Pulmonary artery endothelial cell (primary cell): ENCODE data around the gene SPNS2. TPM values are rescaled to one million over a fixed set of nuclear protein-coding genes. Genes with fewer than 3 reads are reported as not detected.

Experiments used
- DNase-seq: peaks from one replicate; pipeline ENCODE4 v3.0.0-alpha.2; 2011; ENCODE audit warnings: low read depth, low spot score
- total RNA-seq: library from RNA; depleted of rRNA; stranded (reverse); fragments of >200 nt; gene quantifications from 2 replicates; pipeline ENCODE4 v1.2.3, GENCODE V29; 2014

The SPNS2 gene
- total RNA-seq, 1 donor from 2014 or later, result 6.2 TPM

DNA sequence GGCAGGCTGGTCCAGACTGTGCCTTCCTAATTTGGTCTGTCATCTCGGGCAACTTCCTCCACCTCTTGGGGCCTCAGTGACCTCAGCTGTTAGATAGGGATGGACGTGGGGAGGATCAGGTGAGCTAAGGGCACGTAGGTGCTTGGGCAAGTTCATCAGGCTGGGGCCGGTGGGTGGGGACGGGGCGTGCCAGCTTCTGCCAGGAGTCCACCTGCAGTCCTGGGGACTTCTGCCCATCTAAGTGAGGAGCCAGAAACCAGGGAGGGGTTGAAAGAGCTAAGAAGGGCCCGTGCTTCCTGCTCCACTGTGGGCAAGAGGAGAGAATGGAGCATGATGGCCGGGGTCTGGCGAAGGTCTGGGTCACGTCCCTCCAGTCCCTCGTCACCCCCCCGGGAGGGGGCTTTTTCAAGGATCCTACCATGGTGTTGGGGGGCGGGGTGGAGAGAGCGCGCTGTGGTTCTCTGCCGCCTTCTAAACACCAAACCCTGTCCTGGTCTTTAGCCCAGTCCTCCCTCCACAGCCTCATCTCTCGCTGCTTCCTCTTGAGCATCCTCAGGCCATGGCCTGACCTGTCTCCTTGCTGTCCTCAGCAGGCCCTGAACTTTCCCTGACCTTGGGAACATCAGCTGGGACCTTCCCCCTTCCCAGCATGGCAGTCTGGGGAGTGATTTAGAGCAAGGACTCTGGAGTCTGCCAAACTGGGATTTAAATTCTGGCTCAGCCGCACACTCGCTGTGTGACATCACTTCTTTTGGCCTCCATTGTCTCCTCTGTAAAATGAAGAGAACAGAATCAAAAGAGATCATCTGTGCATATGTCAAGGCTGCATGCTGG, 21.6 kb downstream of the SPNS2 start:
- no peak for DNase-seq

- DNase-seq, result no peak
Observed at GRCh38 chr17:4520894-4521600, 22.4 kb downstream of the SPNS2 start.

DNA sequence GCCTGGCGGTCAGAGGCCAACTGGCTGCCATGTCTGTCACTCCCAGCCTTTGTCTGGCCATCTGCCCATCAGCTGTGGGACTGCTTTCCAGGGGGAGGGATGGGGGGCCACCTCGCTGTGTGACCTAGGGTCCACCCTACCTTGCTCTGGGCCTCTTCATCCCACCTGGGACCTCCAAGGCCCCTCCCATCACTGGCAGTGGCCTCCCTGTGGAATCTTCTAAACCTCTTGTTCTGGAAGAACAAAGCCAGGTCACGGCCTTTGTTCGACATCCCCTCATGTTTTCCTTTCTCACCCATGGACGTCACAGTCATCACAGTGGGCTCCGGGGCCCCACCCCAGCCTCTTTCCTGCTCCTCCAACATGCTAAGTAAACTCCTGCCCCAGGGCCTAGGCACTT, 24.0 kb downstream of the SPNS2 start:
- no peak for DNase-seq

- DNase-seq, result no peak
Observed at GRCh38 chr17:4523946-4524345, 25.3 kb downstream of the SPNS2 start.

GRCh38 chr17:4525691-4526397, 27.2 kb downstream of the SPNS2 start:
- DNase-seq, result no peak

DNA sequence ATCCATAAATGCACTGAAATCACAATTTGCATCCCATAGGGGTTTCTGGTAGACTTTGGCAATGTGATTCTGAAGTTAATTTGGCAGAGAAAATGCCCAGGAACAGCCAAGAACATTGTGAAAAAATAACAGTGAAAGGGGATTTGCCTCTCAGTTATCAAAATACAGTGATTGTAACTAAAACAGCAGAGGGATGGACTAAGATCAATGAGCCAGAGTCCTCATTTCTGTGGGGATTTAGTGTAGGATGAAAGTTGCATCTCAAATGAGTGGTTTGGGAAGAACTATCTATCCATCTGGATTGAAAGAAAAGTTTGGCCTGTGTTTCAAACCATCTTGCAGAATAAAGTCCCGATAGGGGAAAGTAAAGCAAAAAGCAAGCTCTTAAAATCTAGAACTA, 28.5 kb downstream of the SPNS2 start:
- DNase-seq, result no peak

GRCh38 chr17:4527566-4528125, 29.0 kb downstream of the SPNS2 start:
- DNase-seq, result no peak

DNA sequence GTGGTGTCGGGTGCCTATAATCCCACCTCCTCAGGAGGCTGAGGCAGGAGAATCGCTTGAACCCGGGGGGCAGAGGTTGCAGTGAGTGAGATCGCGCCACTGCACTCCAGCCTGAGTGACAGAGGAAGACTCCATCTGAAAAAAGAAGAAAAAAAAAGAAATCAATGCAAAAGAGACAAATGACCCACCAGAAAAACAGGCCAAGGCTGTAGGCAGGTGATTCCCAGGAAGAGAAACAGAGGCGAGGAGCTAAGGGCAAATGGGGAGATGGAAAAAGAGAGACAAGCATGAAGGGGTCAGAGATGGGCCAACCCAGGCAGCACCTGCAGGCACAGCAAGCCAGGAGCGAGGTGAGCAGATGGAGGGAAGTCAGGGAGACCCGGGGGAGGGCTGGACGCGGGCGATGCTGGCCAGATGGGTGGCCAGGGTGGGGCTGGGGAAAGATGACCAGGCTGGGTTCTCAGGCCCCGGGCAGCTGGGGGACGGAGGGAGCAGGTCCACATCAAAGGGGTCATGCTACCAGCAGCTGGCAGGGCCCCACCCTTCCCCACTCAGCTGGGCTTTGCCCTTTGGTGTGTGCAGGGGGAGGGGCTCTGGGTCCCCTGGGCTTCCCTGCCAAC, 31.0 kb downstream of the SPNS2 start:
- DNase-seq, result no peak

GRCh38 chr17:4530799-4531730, 32.4 kb downstream of the SPNS2 start:
- peak; percentile 97 for DNase-seq

DNA sequence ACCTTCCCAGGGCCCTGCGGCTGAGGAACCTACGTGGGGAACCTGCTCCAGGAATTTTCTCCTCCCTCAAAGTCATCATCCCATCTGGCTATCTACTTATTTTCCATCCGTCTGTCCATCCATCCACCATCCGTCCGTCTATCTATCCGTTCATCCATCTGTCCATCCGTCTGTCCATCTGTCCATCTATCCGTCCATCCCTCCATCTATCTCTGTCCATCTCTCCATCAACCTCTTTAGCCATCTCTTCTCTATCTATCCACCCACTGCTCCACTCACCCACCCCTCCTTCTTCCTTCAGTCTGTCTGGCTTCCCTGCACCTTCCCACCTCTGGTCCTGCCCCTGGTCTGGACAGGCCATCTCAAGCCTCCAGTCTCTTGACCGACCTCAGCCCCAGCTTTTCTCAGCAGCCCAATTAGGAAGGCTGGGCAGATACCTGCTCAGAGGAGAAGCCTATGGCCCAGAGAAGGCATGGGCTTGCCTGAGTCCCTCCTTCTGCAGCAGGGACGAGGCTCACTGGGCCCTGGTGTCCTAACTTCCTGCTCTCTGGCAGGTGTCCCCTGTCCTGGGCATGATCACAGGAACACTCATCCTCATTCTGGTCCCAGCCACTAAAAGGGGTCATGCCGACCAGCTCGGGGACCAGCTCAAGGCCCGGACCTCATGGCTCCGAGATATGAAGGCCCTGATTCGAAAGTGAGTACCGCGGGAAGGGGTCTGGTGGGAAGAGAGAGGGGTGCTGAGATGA, 33.5 kb downstream of the SPNS2 start:
- DNase-seq, result no peak

DNA sequence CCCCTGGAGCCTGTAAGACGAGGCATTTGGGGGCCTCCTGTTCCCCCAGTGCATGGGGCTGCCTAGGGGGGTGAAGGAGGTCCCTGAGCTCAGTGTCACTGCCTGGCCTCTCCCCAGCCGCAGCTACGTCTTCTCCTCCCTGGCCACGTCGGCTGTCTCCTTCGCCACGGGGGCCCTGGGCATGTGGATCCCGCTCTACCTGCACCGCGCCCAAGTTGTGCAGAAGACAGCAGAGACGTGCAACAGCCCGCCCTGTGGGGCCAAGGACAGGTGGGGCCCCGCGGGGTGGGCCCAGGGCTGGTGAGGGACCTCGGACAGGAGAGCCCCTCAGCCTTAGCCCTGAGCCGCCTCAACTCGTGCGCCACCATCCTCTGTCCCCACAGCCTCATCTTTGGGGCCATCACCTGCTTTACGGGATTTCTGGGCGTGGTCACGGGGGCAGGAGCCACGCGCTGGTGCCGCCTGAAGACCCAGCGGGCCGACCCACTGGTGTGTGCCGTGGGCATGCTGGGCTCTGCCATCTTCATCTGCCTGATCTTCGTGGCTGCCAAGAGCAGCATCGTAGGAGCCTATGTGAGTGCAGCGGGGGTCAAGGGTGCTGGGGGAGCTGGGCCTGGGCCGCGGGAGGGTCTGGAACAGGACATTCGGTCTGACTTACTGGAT, 34.3 kb downstream of the SPNS2 start:
- no peak for DNase-seq

DNA sequence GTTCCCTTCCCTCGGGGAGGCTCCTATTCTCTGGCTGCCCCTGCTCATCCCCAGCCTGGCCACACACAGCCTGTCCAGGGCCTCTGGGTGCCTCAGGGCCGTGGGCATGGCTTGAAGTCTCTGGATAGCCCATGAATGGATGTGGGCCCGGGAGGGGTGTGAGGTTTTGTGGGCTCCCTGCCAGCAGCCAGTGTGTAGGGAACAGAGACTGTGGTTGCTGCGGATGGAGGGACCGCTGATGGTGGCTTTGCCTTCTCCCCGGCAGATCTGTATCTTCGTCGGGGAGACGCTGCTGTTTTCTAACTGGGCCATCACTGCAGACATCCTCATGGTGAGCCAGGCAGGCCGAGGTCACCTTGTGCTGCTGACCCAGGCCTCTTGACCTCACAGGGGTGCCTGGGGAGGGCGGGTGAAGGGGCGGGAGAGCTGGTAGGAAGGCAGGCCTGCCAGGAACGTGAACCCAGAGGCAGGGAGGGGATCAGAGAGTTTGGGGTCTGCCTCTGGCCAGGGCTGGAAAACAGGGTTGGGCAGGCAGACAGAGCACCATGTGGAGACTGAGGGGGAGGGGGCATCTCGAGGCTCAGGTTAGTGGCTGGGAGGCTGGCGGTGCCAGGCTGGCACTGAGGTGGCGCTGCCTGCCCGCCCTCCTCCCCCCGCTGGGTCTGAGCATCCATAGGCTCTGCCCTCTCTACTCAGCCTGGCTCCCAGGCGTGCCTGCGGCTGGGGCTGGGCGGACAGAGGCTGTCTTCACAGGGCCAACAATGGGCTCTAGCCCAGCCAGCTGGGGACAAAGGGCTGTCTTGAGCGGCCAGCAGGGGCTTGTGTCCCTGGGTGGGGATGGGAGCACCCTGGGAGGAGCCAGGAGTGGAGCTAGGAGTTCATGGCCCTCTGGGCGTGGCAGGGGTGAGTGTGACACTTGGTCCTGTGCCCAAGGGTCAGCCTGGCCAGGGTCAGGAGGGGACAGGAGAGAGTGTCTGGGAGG, 35.1 kb downstream of the SPNS2 start:
- no peak for DNase-seq

DNA sequence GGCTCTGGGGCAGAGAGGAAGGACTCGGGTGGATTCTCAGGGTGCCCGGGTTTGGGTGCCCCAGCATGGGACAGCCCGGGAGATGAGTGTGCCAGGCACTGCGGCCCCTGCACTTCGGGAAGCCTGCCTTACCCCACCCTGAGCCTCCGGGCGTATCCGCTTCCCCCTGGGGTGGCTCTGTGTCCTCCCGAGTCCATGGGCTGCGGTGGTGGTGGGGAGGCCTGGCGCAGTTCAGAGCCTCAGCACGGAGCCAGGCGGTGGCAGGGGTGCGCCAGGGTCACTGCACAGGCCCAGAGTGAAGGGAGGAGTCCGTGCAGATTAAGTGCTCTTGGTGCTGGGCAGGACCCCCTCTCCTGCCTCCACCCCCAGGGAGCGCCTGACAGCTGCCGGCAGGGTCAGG, 35.8 kb downstream of the SPNS2 start:
- no peak for DNase-seq

DNA sequence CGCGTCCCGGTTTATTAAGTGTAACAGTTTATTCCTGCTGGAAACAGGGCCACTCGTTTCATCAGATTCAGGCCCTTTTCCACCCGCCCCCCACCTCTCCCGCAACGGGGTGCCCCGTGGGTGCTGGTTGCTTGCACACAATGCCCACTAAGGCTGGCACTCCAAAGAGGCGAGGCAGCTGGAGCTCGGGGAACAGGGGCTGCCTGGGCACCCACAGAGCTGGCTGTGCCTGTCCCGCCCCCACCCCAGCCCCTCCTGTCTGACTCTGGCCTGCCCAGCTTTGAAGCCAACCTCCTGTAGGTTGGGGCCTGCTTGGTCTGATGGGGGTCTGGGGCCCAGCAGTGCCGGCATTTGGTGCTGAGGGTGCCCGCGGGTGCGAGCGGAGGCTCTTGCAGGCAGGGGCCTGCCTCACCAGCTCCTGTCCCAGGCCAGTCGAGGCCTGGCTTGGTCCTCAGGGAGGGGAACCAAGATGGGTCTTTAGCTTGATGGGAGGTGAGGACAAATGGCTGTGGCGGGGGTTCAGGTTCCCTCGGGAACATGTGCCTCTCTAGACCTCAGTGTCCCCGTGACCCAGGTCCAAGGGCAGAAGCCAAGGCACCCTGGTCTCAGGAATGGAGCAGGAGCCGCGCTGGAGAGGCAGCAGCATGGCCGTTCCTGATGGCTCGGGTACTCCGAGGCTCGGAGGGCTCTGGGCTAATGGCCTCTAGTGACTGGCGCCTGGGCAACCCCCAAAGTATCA, 36.4 kb downstream of the SPNS2 start:
- DNase-seq, result no peak

DNA sequence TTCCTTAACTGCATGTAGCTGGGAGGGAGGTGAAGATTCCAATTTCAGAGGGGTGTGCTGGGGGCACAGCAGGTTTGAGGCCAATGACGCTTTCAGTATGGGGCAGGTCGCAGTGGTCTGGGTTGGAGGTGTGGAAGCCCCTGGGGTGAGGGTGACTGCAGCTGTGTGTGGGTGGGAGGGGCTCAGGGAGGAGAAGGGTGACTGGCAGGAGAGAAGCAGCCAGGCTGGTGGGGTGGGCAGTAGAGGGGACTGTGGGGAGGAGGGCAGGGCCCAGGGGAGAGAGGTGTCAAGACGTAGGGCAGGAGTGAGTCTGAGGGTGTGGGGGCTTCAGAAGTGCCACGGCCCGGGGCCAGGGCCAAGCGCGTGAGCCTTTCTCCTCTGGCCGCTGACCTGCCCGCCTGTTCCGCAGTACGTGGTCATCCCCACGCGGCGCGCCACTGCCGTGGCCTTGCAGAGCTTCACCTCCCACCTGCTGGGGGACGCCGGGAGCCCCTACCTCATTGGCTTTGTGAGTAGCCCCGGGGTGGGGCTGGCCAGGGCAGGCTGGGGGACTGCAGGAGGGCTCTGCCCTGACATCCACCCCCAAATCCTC, 37.1 kb downstream of the SPNS2 start:
- DNase-seq, result no peak

DNA sequence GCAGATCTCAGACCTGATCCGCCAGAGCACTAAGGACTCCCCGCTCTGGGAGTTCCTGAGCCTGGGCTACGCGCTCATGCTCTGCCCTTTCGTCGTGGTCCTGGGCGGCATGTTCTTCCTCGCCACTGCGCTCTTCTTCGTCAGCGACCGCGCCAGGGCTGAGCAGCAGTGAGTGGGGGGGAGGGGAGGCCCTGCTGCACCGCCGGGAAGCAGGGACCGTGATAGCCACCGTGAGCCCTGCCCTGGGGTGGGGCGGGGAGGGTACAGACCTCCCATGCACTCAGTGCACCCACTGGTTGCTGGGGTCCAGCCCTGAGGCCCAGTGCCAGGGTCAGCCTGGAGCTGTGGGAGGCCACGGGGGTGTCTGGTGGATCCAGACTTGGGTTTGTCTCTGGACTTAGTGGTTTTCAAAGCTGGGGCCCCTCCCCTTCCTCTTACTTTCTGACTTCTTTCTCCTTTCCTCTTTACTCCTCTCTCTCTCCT, 37.6 kb downstream of the SPNS2 start:
- no peak for DNase-seq
